NCI-H2171 (cell line): ENCODE data around the gene TAAR9.

Experiments
- DNase-seq: peaks from one replicate; lab custom pipeline; 2025; lab: John Stamatoyannopoulos, UW

The TAAR9 gene

GRCh38 chr6:132537977-132538376, at the start of gene TAAR9:
TAAR9 (plus strand) TSS chr6:132538277; CDS start chr6:132538290, 13 bp downstream.
- no peak for DNase-seq

DNA sequence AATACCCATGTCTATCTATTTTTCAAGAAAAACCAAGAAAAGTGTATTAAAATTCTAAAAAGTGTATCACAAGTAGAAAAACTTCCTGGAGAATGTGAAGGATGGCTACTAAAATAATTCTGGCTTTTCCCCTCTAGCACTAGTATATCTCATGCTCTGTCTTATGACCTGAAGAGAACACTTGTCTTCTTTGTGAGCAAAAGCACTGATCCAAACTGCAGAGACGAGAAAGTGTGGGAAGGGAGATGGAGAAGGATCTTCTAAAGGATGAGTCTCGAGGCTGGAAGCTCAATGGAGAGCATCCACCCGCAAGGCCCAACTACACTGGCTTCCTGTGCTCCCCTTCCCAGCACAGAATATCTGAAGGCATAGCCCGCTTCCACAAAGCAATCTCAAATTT, 48.7 kb upstream of the TAAR9 start:
- no peak for DNase-seq

DNA sequence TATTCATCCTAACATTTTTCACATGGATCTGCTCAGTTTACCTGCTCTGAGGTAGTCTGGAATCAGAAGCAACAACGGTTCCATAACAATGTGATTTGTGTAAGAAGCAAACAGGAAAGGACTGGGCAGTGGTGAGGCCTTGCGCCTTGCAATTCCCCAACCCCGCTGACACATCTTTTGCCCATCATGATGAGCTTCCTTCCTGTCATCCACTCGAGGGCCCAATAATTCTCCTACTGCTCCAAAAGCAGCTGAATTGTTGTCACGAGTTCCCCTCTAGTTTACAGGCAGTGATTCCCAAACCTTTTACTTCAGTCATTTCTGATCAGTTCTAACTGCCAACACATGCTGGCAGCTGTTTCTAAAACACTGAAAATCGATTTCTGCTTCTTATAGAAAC, 48.1 kb upstream of the TAAR9 start:
- no peak for DNase-seq

DNA sequence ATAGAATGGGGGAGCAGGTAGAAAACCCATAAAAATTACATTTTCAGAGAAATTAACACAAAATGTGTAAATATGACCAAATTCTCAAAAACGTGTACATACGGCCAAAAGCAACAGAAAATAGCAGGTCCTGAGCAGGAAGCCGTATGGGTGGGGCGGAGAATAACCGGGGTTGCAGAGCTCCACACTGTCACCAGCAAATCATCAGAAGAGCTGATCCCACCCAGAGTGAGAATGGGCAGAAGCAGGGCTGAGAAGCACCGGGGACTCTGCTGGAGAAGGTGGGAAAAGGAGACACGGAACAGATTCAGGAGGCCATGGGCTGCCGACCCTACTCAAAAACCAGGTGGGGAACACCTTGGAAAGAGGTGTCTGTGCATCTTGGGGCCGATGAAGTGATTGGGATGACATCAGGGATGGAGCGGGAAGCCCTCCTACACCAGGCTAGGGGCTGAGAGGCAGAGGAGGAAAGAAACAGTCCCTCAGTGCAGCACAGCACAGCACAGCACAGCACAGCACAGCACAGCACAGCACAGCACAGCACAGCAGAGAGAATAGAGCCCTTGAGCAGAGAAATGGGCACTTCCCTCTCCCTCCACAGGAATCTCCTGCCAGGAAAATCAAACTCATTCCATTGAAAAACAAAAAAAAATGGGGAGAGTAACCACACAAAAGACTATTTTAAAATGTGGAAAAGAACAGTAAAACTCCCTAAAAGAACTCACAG, 47.4 kb upstream of the TAAR9 start:
- DNase-seq: no peak

DNA sequence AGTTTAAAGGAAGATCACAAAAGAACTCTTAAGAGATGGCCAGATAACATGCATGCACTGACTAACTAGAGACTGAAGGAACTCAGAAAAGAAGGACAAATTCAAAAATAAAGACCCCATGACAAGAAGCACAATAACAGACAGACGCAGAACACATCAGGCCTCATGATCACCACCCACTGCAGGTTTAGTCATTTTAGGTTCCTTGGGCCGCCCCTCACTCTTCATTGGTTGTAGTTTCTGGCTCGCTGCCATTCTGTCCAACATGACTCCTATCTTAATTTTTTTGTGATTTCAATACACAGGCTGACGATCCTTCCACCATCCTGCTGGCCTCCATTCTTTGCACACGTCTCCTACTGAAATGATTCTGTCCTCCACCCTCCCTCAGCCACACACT, 46.8 kb upstream of the TAAR9 start:
- no peak for DNase-seq

GRCh38 chr6:132491881-132492280, 46.2 kb upstream of the TAAR9 start:
- DNase-seq: no peak

- DNase-seq: no peak
Measured at GRCh38 chr6:132494954-132495353, 43.1 kb upstream of the TAAR9 start.

- no peak for DNase-seq
Measured at GRCh38 chr6:132495604-132496079, 42.4 kb upstream of the TAAR9 start.

- no peak for DNase-seq
Measured at GRCh38 chr6:132496519-132497180, 41.4 kb upstream of the TAAR9 start.

DNA sequence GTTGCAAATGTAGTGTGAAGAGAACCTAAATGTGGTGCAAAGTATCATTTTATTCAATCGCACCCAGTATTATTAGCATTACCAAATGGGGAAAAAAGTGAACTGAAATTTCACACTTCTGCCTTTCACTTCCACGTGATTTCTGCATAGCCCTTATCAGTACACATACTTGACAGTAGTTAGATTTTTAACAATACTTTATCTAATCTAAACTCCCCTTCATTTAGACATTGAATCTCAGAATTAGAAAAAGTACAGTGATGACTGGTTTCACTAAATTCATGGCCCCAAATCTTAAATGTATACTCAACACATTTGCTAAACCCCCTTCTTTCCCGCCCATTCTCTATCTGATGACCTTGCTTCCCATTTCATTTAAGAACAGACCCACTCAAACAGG, 39.4 kb upstream of the TAAR9 start:
- no peak for DNase-seq

GRCh38 chr6:132499757-132500156, 38.3 kb upstream of the TAAR9 start:
- DNase-seq: no peak

- DNase-seq: no peak
Measured at GRCh38 chr6:132504757-132505156, 33.3 kb upstream of the TAAR9 start.

DNA sequence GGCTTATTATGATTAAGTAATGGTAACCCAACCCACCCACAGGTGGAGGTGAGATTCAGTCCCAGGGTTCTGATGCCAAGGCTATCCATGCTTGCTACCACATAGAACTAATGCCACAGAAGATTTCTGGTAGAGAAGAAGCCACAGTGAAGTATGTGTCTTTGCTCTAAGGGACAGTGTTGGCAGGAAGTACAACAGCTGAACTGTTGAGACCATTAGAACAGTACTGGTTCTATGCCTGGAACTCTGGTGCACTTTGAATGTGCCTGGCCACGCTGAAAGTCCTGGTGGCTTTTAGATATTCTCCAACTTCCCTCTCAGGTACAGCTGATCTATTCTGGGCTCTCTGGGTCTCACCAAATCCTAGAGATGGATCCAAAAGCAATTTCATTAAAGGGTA, 32.9 kb upstream of the TAAR9 start:
- DNase-seq: no peak

DNA sequence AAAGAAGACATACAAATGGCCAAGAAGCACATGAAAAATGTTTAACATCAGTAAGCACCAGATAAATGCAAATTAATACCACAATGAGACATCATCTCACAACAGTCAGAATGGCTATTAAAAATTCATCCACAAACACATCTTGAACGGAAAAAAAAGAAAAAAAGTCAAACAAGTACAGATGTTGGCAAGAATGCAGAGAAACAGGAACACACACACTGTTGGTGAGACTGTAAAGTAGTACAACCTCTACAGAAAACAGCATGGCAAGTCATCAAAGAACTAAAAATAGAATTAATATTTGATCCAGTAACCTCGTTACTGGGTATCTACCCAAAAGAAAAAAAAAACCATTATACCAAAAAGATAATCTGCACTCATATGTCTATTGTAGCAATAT, 31.6 kb upstream of the TAAR9 start:
- no peak for DNase-seq

- DNase-seq: no peak
Measured at GRCh38 chr6:132506869-132507808, 30.9 kb upstream of the TAAR9 start.

- no peak for DNase-seq
Measured at GRCh38 chr6:132511210-132511830, 26.8 kb upstream of the TAAR9 start.

- no peak for DNase-seq
Measured at GRCh38 chr6:132511831-132512220, 26.3 kb upstream of the TAAR9 start.

DNA sequence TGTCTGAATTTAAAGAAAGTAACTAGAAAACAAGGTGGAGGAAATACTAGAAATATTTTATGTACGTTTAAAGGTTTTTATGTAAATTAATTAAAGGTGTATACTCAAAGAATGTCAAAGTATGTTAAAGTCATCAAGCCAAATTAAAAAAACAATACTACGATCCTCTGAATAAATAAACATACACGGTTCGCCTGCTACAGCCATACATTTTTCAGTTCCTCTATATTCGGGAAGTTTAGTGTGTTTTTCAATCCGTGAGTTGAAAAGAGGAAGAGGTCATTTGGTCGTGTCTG, 25.8 kb upstream of the TAAR9 start:
- DNase-seq: no peak

DNA sequence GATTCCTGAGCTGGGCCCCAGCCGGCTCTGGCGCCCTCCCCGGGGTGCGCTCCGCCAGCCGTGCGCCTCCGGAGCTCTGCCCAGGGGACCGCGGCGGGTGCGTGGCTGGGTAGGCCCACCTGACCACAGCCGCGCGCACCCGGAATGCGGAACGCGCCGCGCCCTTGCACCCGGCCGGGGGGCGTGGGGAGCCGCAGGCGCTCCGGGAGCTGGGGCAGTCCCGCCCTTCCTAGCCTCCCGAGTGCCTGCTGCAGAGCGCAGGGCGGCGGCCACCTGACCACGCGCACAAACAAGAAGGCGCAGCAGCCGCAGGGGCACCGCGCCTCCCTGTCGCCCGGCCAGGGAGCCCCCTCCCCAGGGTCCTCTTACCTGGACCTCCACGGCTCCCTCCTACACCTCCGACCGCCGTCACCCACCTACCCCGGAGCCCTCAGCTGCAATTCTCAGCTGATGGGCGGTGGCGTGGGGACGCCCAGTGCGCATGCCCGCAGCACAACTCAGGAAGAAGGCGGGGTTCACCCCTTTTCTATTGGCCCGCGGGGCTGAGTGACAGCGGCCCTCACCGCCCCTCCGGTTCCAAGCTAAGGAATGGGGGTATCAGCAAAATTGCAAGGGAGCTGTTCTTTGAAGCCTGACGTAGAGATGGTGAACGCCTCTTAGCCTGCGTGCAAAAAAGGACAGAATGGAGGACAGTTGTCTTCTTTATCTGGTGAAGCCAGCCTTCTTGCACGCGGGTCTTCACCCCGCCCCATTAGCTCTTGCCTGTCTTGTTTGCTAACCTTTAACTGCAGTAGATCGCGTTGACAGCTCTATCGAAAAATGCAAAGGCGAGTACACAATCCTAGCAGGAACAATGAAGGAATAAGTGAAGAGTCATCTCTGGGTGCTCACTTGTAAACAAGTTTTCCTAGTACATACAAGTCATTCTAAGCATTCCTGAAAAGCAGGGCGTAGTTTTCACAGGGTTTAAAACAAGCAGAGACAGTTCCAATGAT, 25.1 kb upstream of the TAAR9 start, which contains the start of gene STX7:
Gene STX7, minus strand, starts transcription at position 479 of the 995 bp plus-strand sequence. CDS start 9,586 bp downstream, outside the sequence.
- DNase-seq: peak; percentile 86

GRCh38 chr6:132513831-132514545, 24.1 kb upstream of the TAAR9 start:
- no peak for DNase-seq
